PC-9 (cell line): Measurements from ENCODE around the gene NCSTN.

ENCODE experiments used
- CTCF ChIP-seq: fragments of 200-600 bp; sonication (generic); conservative IDR thresholded peaks from 2 replicates; pipeline ENCODE4 v1.6.1; 2017; ENCODE audit warnings: mixed run types, antibody characterized with exemption, mild to moderate bottlenecking, moderate library complexity
- EZH2 ChIP-seq: fragments of 200-600 bp; sonication (generic); IDR thresholded peaks from 2 replicates; pipeline ENCODE4 v1.8.0; 2017; ENCODE audit warnings: antibody characterized with exemption, low read depth

GRCh38 chr1:160358073-160358472 is 14.9 kb downstream of the NCSTN start:
- TF ChIP-seq CTCF (no peak), EZH2 (no peak)
